HepG2 (cell line): ENCODE results near the gene HCFC1R1. TPM values are rescaled to one million over a fixed set of nuclear protein-coding genes. Genes with fewer than 3 reads are reported as not detected.

ENCODE experiments used
- CREB1 ChIP-seq, 2 experiments: fragments of 450-650 bp in 1 of 2; IDR thresholded peaks; 2 replicates each; pipeline ENCODE4 v1.6.1; 2016 to 2017; ENCODE audit warnings: control low read depth in 1 of 2, mild to moderate bottlenecking in 1 of 2, missing compliant biosample characterization in 1 of 2, missing genetic modification characterization in 1 of 2
- ERF ChIP-seq: IDR thresholded peaks from 2 replicates; pipeline ENCODE4 v1.6.1; 2018; ENCODE audit warnings: missing biosample characterization, missing genetic modification reagents
- ESRRA ChIP-seq: sonication (generic); formaldehyde crosslinking; IDR thresholded peaks from 2 replicates; pipeline ENCODE4 v1.5.1; 2020; ENCODE audit warnings: mild to moderate bottlenecking, low read depth, missing genetic modification reagents
- HCFC1 ChIP-seq: fragments of 150-350 bp; IDR thresholded peaks from 2 replicates; pipeline ENCODE4 v1.6.1; 2014; ENCODE audit warnings: low read depth, low read length
- HNRNPUL1 ChIP-seq: fragments of 200-400 bp; formaldehyde crosslinking; IDR thresholded peaks from 2 replicates; pipeline ENCODE4 v1.6.1; 2017; ENCODE audit warnings: low read depth, mild to moderate bottlenecking, low read length, moderate library complexity
- KDM2A ChIP-seq: sonication (generic); formaldehyde crosslinking; IDR thresholded peaks from 2 replicates; pipeline ENCODE4 v1.4.0; 2020; ENCODE audit warnings: low read depth, missing genetic modification reagents, borderline replicate concordance
- MAFF ChIP-seq: IDR thresholded peaks from 2 replicates; pipeline ENCODE4 v1.6.1; 2011; ENCODE audit warnings: low read depth, low read length, improper control_type of control experiment
- RARG ChIP-seq: sonication (generic); formaldehyde crosslinking; IDR thresholded peaks from 2 replicates; pipeline ENCODE4 v1.4.0; 2020; ENCODE audit warnings: low read depth, mild to moderate bottlenecking, missing genetic modification reagents
- RXRB ChIP-seq: IDR thresholded peaks from 2 replicates; pipeline ENCODE4 v1.6.1; 2016; ENCODE audit warnings: borderline replicate concordance, missing genetic modification reagents, missing compliant biosample characterization
- SP1 ChIP-seq, 2 experiments: fragments of 450-650 bp in 1 of 2; sonication (generic) in 1 of 2; formaldehyde crosslinking in 1 of 2; IDR thresholded peaks; 2 replicates each; pipeline versions ENCODE4 v1.4.0 to v1.6.1; 2016 to 2020; ENCODE audit warnings: missing genetic modification reagents in 1 of 2
- SRSF9 ChIP-seq: fragments of 200-400 bp; formaldehyde crosslinking; IDR thresholded peaks from 2 replicates; pipeline ENCODE4 v1.6.1; 2018; ENCODE audit warnings: borderline replicate concordance, mild to moderate bottlenecking, low read depth, low read length; ENCODE audit not compliant: insufficient read depth, poor library complexity, severe bottlenecking
- TOE1 ChIP-seq: sonication (generic); formaldehyde crosslinking; IDR thresholded peaks from 2 replicates; pipeline ENCODE4 v1.4.0; 2020; ENCODE audit warnings: mild to moderate bottlenecking, missing genetic modification reagents
- TRIM24 ChIP-seq: sonication (generic); formaldehyde crosslinking; IDR thresholded peaks from 2 replicates; pipeline ENCODE4 v1.8.0; 2022; ENCODE audit warnings: mild to moderate bottlenecking, missing genetic modification reagents
- XRCC5 ChIP-seq: fragments of 200-400 bp; formaldehyde crosslinking; optimal IDR thresholded peaks from 2 replicates; pipeline ENCODE3; 2017; ENCODE audit warnings: mild to moderate bottlenecking, low read length
- ZFP82 ChIP-seq: sonication (generic); formaldehyde crosslinking; IDR thresholded peaks from 2 replicates; pipeline ENCODE4 v1.5.1; 2020; ENCODE audit warnings: mild to moderate bottlenecking, missing genetic modification reagents, borderline replicate concordance
- ZFX ChIP-seq: sonication (generic); formaldehyde crosslinking; IDR thresholded peaks from 2 replicates; pipeline ENCODE4 v1.4.0; 2020; ENCODE audit warnings: mild to moderate bottlenecking, low read depth, missing genetic modification reagents, moderate library complexity
- ZNF34 ChIP-seq: sonication (generic); formaldehyde crosslinking; IDR thresholded peaks from 2 replicates; pipeline ENCODE4 v1.4.0; 2020; ENCODE audit warnings: mild to moderate bottlenecking, missing genetic modification reagents, borderline replicate concordance
- ZNF432 ChIP-seq: sonication (generic); formaldehyde crosslinking; IDR thresholded peaks from 2 replicates; pipeline ENCODE4 v1.5.0; 2020; ENCODE audit warnings: missing genetic modification reagents, mild to moderate bottlenecking, borderline replicate concordance
- ZNF629 ChIP-seq: sonication (generic); formaldehyde crosslinking; conservative IDR thresholded peaks from 2 replicates; pipeline ENCODE4 v1.5.0; 2020; ENCODE audit warnings: missing genetic modification reagents
- polyA plus RNA-seq, 8 experiments: library from polyadenylated mRNA; depleted of rRNA in 3 of 8; stranded (reverse) in 7 of 8; unstranded in 1 of 8; fragments of >200 nt; fragmentation: Illumina TruSeq in 4 of 8; extraction: Trizol in 4 of 8; gene quantifications; 2 replicates each; pipeline versions ENCODE4 v1.2.1 to v1.2.3, GENCODE V29; 2011 to 2016; ENCODE audit warnings: low read depth in 4 of 8, missing spikeins in 1 of 8, mixed read lengths in 1 of 8; ENCODE audit not compliant: insufficient read depth in 1 of 8
- total RNA-seq, 5 experiments: library from RNA; depleted of rRNA; stranded (reverse); fragments of >200 nt; fragmentation: Illumina TruSeq; extraction: Trizol; gene quantifications; 2 replicates each; pipeline ENCODE4 v1.2.3, GENCODE V29; 2016; ENCODE audit warnings: low read depth in 1 of 5
- TF ChIP-seq, protein P1 (sequence below): sonication (generic); formaldehyde crosslinking; IDR thresholded peaks from 2 replicates; pipeline ENCODE4 v1.5.1; 2020; ENCODE audit warnings: missing genetic modification reagents, mild to moderate bottlenecking, borderline replicate concordance
- TF ChIP-seq, protein P2 (sequence below): sonication (generic); formaldehyde crosslinking; IDR thresholded peaks from 2 replicates; pipeline ENCODE4 v1.4.0; 2020; ENCODE audit warnings: missing genetic modification reagents

HCFC1R1 gene
- total and polyA plus RNA-seq, 2 of the 13 experiments (the other 11 are each of a cell fraction or from before 2014, with no cell fraction given): 13.8 to 16.1 TPM

DNA sequence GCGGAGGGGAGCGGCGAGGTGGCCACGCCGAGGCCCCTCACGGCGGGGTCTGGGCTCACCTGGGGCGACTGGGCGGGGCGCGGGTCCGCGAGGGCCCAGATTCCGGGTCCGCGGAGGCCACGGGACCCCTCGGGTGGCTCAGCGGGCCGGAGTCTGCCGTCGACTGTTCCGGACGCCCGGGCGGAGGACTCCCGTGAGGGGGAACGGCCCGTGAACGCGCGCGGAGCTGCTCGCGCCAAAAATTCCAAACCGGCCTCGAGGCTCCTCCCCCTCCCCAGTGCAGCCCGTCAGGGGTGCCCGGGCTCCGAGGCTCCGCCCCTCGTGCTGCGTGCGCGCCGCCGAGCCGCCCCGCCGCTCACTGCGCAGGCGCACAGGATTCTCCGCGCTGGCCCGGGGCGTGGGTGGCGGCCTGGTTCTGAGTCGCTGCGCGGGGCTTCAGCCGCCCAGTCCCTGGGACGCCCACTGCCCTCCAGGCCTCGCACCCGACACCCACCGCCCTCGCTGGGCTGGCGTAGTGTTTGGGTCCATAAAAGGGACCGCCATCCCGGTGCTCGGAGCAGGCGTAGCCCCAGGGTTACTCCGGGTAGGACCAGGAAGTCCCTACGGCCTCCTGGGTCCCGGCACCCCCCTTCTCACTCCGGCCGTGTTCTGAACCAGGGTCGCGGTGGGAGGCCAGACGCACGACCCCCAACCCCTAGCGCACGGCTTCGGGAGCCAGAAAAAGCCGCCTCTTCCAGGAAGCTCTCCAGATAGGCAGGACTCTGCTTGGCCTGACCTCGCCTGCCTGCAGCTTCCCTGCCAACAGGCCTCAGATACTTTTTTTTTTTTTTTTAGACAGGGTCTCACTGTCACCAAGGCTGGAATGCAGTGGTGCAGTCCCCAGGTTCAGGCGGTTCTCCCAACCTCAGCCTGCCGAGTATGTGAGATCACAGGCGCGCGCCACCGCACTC is 43.2 kb downstream of the HCFC1R1 start, which contains the start of gene PKMYT1 (continued):
- TF ChIP-seq KDM2A (CRISPR knock-in tag) (peak; percentile 77), ZNF34 (CRISPR knock-in tag) (0 out of 2 replicates have a peak, but pooled peaks have one; percentile 3), CREB1 (IDR thresholded peaks at IDR 0.05) (no peak), CREB1 (CRISPR knock-in tag; IDR thresholded peaks at IDR 0.05) (no peak), ERF (CRISPR knock-in tag) (no peak; the same call in 1 of the 2 replicates), RXRB (CRISPR knock-in tag) (no peak), ZFX (CRISPR knock-in tag) (peak; percentile 96), MAFF (no peak), ZNF629 (CRISPR knock-in tag) (no peak), RARG (CRISPR knock-in tag) (no peak), ESRRA (CRISPR knock-in tag) (0 out of 2 replicates have a peak, but pooled peaks have one; percentile 47), ZNF432 (CRISPR knock-in tag) (no peak), SRSF9 (no peak), TOE1 (CRISPR knock-in tag) (no peak), ZFP82 (CRISPR knock-in tag) (peak; percentile 50; the same call in 1 of the 2 replicates), SP1 (IDR thresholded peaks at IDR 0.05) (no peak), SP1 (CRISPR knock-in tag; IDR thresholded peaks at IDR 0.05) (peak; percentile 35; the same call in 1 of the 2 replicates), HCFC1 (no peak), HNRNPUL1 (no peak), XRCC5 (no peak), TRIM24 (CRISPR knock-in tag) (no peak)
- TF ChIP-seq, protein P1, sequence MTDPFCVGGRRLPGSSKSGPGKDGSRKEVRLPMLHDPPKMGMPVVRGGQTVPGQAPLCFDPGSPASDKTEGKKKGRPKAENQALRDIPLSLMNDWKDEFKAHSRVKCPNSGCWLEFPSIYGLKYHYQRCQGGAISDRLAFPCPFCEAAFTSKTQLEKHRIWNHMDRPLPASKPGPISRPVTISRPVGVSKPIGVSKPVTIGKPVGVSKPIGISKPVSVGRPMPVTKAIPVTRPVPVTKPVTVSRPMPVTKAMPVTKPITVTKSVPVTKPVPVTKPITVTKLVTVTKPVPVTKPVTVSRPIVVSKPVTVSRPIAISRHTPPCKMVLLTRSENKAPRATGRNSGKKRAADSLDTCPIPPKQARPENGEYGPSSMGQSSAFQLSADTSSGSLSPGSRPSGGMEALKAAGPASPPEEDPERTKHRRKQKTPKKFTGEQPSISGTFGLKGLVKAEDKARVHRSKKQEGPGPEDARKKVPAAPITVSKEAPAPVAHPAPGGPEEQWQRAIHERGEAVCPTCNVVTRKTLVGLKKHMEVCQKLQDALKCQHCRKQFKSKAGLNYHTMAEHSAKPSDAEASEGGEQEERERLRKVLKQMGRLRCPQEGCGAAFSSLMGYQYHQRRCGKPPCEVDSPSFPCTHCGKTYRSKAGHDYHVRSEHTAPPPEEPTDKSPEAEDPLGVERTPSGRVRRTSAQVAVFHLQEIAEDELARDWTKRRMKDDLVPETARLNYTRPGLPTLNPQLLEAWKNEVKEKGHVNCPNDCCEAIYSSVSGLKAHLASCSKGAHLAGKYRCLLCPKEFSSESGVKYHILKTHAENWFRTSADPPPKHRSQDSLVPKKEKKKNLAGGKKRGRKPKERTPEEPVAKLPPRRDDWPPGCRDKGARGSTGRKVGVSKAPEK (CRISPR knock-in tag): no peak
- TF ChIP-seq, protein P2, sequence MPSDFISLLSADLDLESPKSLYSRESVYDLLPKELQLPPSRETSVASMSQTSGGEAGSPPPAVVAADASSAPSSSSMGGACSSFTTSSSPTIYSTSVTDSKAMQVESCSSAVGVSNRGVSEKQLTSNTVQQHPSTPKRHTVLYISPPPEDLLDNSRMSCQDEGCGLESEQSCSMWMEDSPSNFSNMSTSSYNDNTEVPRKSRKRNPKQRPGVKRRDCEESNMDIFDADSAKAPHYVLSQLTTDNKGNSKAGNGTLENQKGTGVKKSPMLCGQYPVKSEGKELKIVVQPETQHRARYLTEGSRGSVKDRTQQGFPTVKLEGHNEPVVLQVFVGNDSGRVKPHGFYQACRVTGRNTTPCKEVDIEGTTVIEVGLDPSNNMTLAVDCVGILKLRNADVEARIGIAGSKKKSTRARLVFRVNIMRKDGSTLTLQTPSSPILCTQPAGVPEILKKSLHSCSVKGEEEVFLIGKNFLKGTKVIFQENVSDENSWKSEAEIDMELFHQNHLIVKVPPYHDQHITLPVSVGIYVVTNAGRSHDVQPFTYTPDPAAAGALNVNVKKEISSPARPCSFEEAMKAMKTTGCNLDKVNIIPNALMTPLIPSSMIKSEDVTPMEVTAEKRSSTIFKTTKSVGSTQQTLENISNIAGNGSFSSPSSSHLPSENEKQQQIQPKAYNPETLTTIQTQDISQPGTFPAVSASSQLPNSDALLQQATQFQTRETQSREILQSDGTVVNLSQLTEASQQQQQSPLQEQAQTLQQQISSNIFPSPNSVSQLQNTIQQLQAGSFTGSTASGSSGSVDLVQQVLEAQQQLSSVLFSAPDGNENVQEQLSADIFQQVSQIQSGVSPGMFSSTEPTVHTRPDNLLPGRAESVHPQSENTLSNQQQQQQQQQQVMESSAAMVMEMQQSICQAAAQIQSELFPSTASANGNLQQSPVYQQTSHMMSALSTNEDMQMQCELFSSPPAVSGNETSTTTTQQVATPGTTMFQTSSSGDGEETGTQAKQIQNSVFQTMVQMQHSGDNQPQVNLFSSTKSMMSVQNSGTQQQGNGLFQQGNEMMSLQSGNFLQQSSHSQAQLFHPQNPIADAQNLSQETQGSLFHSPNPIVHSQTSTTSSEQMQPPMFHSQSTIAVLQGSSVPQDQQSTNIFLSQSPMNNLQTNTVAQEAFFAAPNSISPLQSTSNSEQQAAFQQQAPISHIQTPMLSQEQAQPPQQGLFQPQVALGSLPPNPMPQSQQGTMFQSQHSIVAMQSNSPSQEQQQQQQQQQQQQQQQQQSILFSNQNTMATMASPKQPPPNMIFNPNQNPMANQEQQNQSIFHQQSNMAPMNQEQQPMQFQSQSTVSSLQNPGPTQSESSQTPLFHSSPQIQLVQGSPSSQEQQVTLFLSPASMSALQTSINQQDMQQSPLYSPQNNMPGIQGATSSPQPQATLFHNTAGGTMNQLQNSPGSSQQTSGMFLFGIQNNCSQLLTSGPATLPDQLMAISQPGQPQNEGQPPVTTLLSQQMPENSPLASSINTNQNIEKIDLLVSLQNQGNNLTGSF (CRISPR knock-in tag): no peak
